ENCODE measurements around the gene CBX3.
"Not testable (repeated sequence)": the region's sequence is repeated elsewhere in the genome, so short reads cannot be mapped to it uniquely, and the experiment has no call there.

Gene CBX3

GRCh38 chr7:26201247-26202018 lies at the start of gene CBX3:
CBX3 (plus strand) TSS chr7:26201745; CDS start chr7:26202999, 1,254 bp downstream.
- no peak for DNase-seq

- DNase-seq = peak; percentile 60
These were observed 49.4 kb upstream of the CBX3 start, which contains the start of gene NFE2L3 for GRCh38 chr7:26151953-26152781. NFE2L3 (plus strand) TSS chr7:26152198; CDS start chr7:26152499, 301 bp downstream.

GRCh38 chr7:26152782-26153240 lies 48.7 kb upstream of the CBX3 start:
- not testable (repeated sequence) for DNase-seq

GRCh38 chr7:26153241-26153822 lies 48.2 kb upstream of the CBX3 start:
- no peak for DNase-seq

GRCh38 chr7:26153823-26154783 lies 47.4 kb upstream of the CBX3 start:
- peak; percentile 20 for DNase-seq

GRCh38 chr7:26155531-26156375 lies 45.8 kb upstream of the CBX3 start:
- peak; percentile 32 for DNase-seq

- peak; percentile 91 for DNase-seq
These were observed 44.8 kb upstream of the CBX3 start for GRCh38 chr7:26156451-26157420.

- DNase-seq = no peak
These were observed 43.9 kb upstream of the CBX3 start for GRCh38 chr7:26157520-26158105.

GRCh38 chr7:26159243-26159642 lies 42.3 kb upstream of the CBX3 start:
- peak; percentile 41 for DNase-seq

- DNase-seq = no peak
These were observed 40.6 kb upstream of the CBX3 start for GRCh38 chr7:26160896-26161295.

- DNase-seq = no peak
These were observed 39.1 kb upstream of the CBX3 start for GRCh38 chr7:26162431-26162830.

GRCh38 chr7:26163804-26164203 lies 37.7 kb upstream of the CBX3 start:
- not testable (repeated sequence) for DNase-seq

- no peak for DNase-seq
These were observed 35.4 kb upstream of the CBX3 start for GRCh38 chr7:26165950-26166683.

- no peak for DNase-seq
These were observed 34.8 kb upstream of the CBX3 start for GRCh38 chr7:26166684-26167266.

- DNase-seq = no peak
These were observed 34.1 kb upstream of the CBX3 start for GRCh38 chr7:26167303-26167934.

GRCh38 chr7:26168458-26169023 lies 33.0 kb upstream of the CBX3 start:
- DNase-seq = no peak

- DNase-seq = no peak
These were observed 32.3 kb upstream of the CBX3 start for GRCh38 chr7:26169271-26169670.

- no peak for DNase-seq
These were observed 30.9 kb upstream of the CBX3 start for GRCh38 chr7:26170663-26171062.
